Natural killer cell (primary cell): ENCODE measurements around the gene CMC4. TPM values are rescaled to one million over a fixed set of nuclear protein-coding genes. Genes with fewer than 3 reads are reported as not detected.

Experiments
- ATAC-seq, 3 donors: fragments of 150-1000 bp in 2 of 3; fragments of 200-7000 bp in 1 of 3; cut with Tn5 transposase; 1 replicate in 1 of 3; 2 replicates in 2 of 3; pipeline ENCODE4 v1.10.0; 2021; ENCODE audit warnings: mild to moderate bottlenecking in 2 of 3, moderate library complexity in 2 of 3
- DNase-seq, 2 donors: peaks; one replicate each; pipeline versions ENCODE4 v3.0.0 to v3.0.0-alpha.2; 2013 to 2021; ENCODE audit warnings: mixed read lengths in 1 of 2
- H3K27ac ChIP-seq: one replicate; pipeline ENCODE4 v1.5.1; 2013; ENCODE audit warnings: mild to moderate bottlenecking, low read length
- H3K27me3 ChIP-seq: one replicate; pipeline ENCODE4 v1.6.1; 2013; ENCODE audit warnings: low read length; ENCODE audit not compliant: control insufficient read depth, insufficient read depth
- H3K36me3 ChIP-seq: one replicate; pipeline ENCODE4 v1.6.1; 2013; ENCODE audit warnings: low read length; ENCODE audit not compliant: control insufficient read depth, insufficient read depth
- H3K4me1 ChIP-seq: one replicate; pipeline ENCODE4 v1.6.1; 2013; ENCODE audit warnings: low read length; ENCODE audit not compliant: control insufficient read depth, insufficient read depth
- H3K4me3 ChIP-seq: one replicate; pipeline ENCODE4 v1.5.1; 2013; ENCODE audit warnings: low read length
- H3K9me3 ChIP-seq: one replicate; pipeline ENCODE4 v1.6.1; 2013; ENCODE audit warnings: low read length; ENCODE audit not compliant: control insufficient read depth, insufficient read depth
- H3K27ac Mint-ChIP-seq, 2 donors: one replicate each; pipeline ENCODE4 v1.8.0; 2022; ENCODE audit warnings: mild to moderate bottlenecking in 2 of 2, mixed read lengths in 2 of 2, moderate library complexity in 1 of 2
- H3K27me3 Mint-ChIP-seq, 2 donors: one replicate each; pipeline ENCODE4 v1.8.0; 2022; ENCODE audit warnings: low read depth in 2 of 2, mixed read lengths in 2 of 2
- H3K36me3 Mint-ChIP-seq: one replicate; pipeline ENCODE4 v1.8.0; 2022; ENCODE audit warnings: mixed read lengths
- H3K4me1 Mint-ChIP-seq, 2 donors: one replicate each; pipeline ENCODE4 v1.8.0; 2022; ENCODE audit warnings: mixed read lengths in 2 of 2
- H3K4me3 Mint-ChIP-seq: one replicate; pipeline ENCODE4 v1.8.0; 2022; ENCODE audit warnings: mild to moderate bottlenecking, moderate library complexity, mixed read lengths
- H3K9me3 Mint-ChIP-seq, 2 donors: one replicate each; pipeline ENCODE4 v1.8.0; 2022; ENCODE audit warnings: mixed read lengths in 2 of 2
- WGBS: methylation state at CpG from one replicate; pipeline ENCODE4 v1.1.7; 2013; ENCODE audit warnings: missing lambda C conversion rate; ENCODE audit not compliant: insufficient coverage; 5-methylcytosine and 5-hydroxymethylcytosine counted together
- intact Hi-C: fragments of 100-400 bp; cut with micrococcal nuclease; formaldehyde crosslinking; loops from one replicate; pipeline ENCODE4 v1.14.2; 2022
- total RNA-seq, 4 donors: library from RNA; stranded (reverse); fragments of 120-200 nt in 1 of 4; gene quantifications; one replicate each; pipeline versions ENCODE4 v1.2.3 to v1.2.4, GENCODE V29; 2013 to 2022
- TF ChIP-seq, protein P1 (sequence below): fragments of 200-600 bp; IDR thresholded peaks from one replicate; pipeline ENCODE4 v1.8.0; 2022; ENCODE audit warnings: antibody characterized with exemption

The CMC4 gene
- total RNA-seq, 3 donors from 2014 or later (not counting 1 experiment from before 2014, with no cell fraction given): 2.7 to 9.2 (median 5.2) TPM

DNA sequence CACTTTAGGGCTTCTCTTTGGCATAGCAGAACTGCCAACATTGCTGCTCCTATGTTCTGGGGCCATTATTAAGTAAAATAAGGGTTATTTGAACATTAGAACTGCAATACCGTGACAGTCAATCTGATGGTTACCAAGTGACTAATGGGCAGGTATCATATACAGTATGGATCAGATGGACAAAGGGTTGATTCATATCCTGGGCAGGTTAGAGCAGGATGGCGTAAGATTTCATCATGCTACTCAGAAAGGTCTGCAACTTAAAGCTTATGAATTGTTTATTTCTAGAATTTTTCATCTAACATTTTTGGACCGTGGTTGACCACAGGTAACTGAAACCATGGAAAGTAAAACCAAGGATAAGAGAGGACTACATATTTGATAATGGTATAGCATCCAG is 41.2 kb upstream of the CMC4 start:
- DNase-seq (no peak), ATAC-seq (no peak)
- H3K4me1 ChIP-seq: no peaks in the 10 kb centered on the region
- peaks cover 10% of the 10 kb centered on the region for H3K36me3 ChIP-seq
- no peaks in the 10 kb centered on the region for H3K9me3 Mint-ChIP-seq
- H3K27me3 ChIP-seq: no peaks in the 10 kb centered on the region
- WGBS: 100% methylated on average over 1 of the region's 3 CpGs
- H3K27me3 Mint-ChIP-seq: no peaks in the 10 kb centered on the region
- TF ChIP-seq, protein P1, sequence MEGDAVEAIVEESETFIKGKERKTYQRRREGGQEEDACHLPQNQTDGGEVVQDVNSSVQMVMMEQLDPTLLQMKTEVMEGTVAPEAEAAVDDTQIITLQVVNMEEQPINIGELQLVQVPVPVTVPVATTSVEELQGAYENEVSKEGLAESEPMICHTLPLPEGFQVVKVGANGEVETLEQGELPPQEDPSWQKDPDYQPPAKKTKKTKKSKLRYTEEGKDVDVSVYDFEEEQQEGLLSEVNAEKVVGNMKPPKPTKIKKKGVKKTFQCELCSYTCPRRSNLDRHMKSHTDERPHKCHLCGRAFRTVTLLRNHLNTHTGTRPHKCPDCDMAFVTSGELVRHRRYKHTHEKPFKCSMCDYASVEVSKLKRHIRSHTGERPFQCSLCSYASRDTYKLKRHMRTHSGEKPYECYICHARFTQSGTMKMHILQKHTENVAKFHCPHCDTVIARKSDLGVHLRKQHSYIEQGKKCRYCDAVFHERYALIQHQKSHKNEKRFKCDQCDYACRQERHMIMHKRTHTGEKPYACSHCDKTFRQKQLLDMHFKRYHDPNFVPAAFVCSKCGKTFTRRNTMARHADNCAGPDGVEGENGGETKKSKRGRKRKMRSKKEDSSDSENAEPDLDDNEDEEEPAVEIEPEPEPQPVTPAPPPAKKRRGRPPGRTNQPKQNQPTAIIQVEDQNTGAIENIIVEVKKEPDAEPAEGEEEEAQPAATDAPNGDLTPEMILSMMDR: no peak
- no peaks in the 10 kb centered on the region for H3K36me3 Mint-ChIP-seq
- no peaks in the 10 kb centered on the region for H3K9me3 ChIP-seq
- H3K4me1 Mint-ChIP-seq: no peaks in the 10 kb centered on the region
- intact Hi-C loops: no loop called here
- H3K27ac Mint-ChIP-seq: no peak overlapping the region
- H3K4me3 ChIP-seq: no peak overlapping the region
- no peak overlapping the region for H3K4me3 Mint-ChIP-seq
- no peak overlapping the region for H3K27ac ChIP-seq

- no peak for DNase-seq
- H3K9me3 Mint-ChIP-seq: no peaks in the 10 kb centered on the region
- Histone ChIP-seq H3K27me3 (no peaks in the 10 kb centered on the region), H3K4me3 (no peak overlapping the region), H3K27ac (no peak overlapping the region), H3K4me1 (no peaks in the 10 kb centered on the region), H3K9me3 (no peaks in the 10 kb centered on the region), H3K36me3 (peaks cover 2% of the 10 kb centered on the region)
- H3K4me3 Mint-ChIP-seq: no peak overlapping the region
- H3K27me3 Mint-ChIP-seq: no peaks in the 10 kb centered on the region
- H3K27ac Mint-ChIP-seq: no peak overlapping the region
- peaks cover 7% of the 10 kb centered on the region for H3K36me3 Mint-ChIP-seq
- intact Hi-C loops: no loop called here
- TF ChIP-seq, protein P1: no peak
- no peak for ATAC-seq
- no peaks in the 10 kb centered on the region for H3K4me1 Mint-ChIP-seq
Observed at GRCh38 chrX:155108427-155108826, 37.5 kb upstream of the CMC4 start.

DNA sequence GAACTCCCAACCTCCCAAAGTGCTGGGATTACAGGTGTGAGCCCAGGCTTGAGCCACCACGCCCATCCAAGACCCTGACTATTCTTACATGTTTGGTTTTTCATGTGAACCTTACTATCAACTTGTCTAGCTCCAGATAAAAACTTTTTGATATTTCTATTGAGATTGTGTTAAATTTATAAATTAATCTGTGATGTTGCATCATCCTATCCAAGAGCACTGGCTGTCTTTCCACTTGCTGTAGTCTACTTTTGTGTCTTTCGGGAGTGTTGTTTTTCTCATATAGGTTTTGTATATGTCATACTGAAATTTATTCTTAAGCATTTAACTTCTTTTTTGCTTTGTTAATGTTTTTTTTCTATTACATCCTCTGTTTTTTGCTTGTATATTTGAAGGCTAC is 35.0 kb upstream of the CMC4 start:
- intact Hi-C loops: no loop called here
- TF ChIP-seq, protein P1: no peak
- Histone ChIP-seq H3K4me3 (no peak overlapping the region), H3K27ac (no peak overlapping the region), H3K36me3 (peaks cover 4% of the 10 kb centered on the region), H3K4me1 (no peaks in the 10 kb centered on the region), H3K27me3 (no peaks in the 10 kb centered on the region), H3K9me3 (no peaks in the 10 kb centered on the region)
- Mint-ChIP-seq H3K4me1 (no peaks in the 10 kb centered on the region), H3K27ac (no peak overlapping the region), H3K4me3 (no peak overlapping the region), H3K27me3 (no peaks in the 10 kb centered on the region), H3K36me3 (peaks cover 7% of the 10 kb centered on the region), H3K9me3 (no peaks in the 10 kb centered on the region)
- ATAC-seq (no peak), DNase-seq (no peak)
- WGBS: no CpG with 5 or more reads among the region's 2 CpGs

DNA sequence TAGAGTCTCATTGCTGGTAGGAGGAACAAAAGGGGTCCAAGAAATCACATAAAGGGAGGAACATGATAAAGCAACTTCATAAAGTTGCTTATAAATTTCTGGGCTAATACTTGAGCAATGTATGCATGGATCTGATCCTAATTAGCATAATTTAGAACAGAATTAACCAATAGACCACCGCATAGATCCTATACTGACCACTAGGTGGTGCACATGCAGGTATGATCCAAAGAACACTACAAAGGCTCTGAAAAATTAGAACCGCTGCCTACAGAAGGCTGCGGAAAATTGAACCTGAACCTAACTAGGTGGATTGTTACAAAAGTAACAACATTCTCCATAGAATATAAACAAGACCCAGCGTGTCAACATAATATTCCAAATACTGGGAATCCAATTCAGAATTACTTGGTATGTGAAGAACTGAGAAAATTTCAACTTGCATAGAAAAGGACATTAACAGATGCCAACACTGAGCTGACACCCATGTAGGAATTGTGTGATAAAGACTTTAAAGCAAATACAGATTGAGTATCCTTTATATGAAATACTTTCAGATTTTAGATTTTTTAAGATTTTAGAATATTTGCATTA is 23.6 kb upstream of the CMC4 start:
- Mint-ChIP-seq H3K4me3 (no peak overlapping the region), H3K36me3 (no peaks in the 10 kb centered on the region), H3K27ac (no peak overlapping the region), H3K9me3 (no peaks in the 10 kb centered on the region), H3K4me1 (no peaks in the 10 kb centered on the region), H3K27me3 (no peaks in the 10 kb centered on the region)
- Histone ChIP-seq H3K9me3 (no peaks in the 10 kb centered on the region), H3K27me3 (no peaks in the 10 kb centered on the region), H3K4me3 (no peak overlapping the region), H3K27ac (no peak overlapping the region), H3K36me3 (peaks cover 12% of the 10 kb centered on the region), H3K4me1 (no peaks in the 10 kb centered on the region)
- TF ChIP-seq, protein P1: peak; percentile 45
- ATAC-seq (peak in 2 of 3 donors; percentile 69), DNase-seq (peak in 1 of 2 donors; percentile 72)
- intact Hi-C loops: no loop called here
- whole genome bisulfite sequencing: 47% methylated on average over 2 of the region's 4 CpGs
